Kidney tubule cell (primary cell): Measurements from ENCODE around the gene NETO1.
A peak's percentile ranks its signal among the peaks of the same experiment; 100 is the strongest.

Experiments used
- DNase-seq: peaks from one replicate; pipeline ENCODE4 v3.0.0-alpha.2; 2018; ENCODE audit warnings: low spot score

NETO1 gene

DNA sequence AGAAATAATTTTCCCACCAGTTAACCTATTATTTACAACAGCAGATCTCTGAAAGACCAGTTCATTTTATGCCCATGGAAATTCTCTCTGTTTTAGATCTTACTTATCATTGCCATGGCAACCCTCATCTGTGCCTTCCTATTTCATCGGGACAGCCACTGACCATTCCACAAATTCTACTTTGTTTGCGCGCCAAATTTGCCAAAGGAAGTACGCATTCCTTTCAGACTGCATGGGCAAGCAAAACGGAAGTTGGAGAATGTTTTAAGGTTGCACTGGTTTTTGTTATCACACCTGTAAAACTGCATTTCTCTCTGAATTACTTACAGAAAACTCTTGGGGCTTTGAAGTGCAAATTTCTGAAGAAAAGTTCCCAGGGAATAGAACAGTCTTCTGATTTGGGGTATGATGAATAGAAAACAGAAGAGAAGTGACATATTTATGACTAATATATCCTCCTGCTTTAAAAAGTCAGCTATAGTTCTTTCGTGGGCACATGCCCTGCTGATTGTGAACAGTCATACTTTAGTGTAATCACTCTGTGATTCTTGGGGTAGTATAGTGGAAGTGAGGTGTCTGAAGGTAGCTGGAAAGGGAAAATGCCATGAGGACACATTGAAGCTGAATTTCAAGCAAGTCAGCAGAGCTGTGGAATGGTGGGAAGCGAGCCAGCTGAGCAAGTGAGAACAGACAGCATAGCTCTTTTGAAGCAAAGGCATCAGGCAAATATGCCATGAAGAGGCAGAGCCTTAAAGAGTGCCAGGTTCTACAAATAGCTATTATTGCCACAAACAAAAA, 20.9 kb downstream of the NETO1 start:
- no peak for DNase-seq

DNA sequence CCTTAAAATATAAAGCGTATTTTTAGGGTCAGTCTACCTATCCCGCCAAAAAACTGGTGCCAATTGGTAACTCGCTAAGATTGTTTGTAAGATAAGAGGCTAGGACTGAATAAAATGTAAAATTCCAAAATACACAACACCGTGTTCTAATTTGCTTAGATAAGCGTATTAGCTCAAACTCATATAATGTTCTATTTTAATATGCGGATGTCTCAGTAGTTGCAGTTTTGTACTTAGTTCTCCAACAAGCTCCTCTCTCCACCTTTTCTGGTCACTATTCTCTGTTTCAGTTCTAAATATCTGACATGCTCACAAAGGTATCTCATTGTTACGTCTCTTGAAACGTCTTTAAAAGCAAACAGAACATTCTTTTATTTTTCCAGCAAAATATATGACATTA, 24.0 kb downstream of the NETO1 start:
- DNase-seq: no peak

- no peak for DNase-seq
Measured at GRCh38 chr18:72840109-72840508, 27.7 kb downstream of the NETO1 start.

DNA sequence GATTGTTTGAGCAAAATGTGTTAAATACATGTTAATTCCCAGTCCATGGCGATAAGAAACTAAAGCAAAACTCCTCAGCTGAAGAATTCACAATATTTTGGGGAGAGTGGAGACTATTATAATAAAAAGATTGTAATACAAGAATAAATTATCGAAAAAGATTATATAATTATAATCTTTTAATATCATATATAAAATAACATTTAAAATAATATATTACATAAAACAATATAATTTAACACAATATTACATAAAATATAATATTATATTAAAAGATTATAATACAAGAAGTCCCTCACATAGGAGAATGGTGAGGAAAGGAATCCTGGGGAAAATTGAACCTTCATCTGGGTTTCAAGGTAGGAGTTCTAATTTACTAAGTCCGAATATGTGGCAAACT, 33.1 kb downstream of the NETO1 start:
- no peak for DNase-seq

- no peak for DNase-seq
Measured at GRCh38 chr18:72833471-72833870, 34.3 kb downstream of the NETO1 start.

GRCh38 chr18:72830109-72830508, 37.7 kb downstream of the NETO1 start:
- peak; percentile 11 for DNase-seq

DNA sequence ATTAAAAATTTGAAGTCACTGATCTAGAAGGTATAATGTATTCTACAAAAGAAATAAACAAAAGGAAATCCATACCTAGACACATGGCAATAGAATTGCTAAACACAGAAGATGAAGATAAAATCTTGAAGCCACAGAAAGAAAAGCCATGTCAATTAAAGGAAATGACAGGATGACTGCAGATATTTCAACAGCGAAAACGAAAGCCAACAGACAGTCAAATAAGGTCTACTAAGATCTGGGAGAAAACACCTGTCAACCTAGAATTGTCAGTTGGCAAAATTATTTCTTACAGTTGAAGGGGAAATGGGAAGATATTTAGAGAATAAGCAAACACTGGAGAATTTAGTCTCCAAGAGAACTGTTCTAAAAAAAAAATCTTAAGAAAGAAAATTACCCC, 39.2 kb downstream of the NETO1 start:
- DNase-seq: no peak

DNA sequence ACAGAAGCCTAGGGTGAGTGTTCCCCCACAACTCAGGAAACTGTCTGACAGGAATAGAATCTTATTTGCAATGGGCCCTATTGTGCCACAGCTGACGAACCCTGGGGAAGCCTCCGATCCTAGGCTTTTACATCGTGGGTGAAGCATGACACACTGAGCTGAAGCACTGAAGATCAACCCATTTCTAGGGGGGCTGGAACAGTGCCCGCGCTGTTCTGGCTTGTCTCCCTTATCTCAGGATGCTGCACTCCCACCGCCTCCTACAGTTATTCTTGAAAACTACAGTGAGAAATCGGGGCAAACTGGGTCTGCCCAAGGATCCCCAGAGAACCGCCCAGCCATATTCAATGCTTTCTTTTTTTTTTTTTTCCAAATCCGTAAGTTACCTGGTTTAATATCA, 41.1 kb downstream of the NETO1 start:
- DNase-seq: no peak

- no peak for DNase-seq
Measured at GRCh38 chr18:72823345-72823744, 44.4 kb downstream of the NETO1 start.

DNA sequence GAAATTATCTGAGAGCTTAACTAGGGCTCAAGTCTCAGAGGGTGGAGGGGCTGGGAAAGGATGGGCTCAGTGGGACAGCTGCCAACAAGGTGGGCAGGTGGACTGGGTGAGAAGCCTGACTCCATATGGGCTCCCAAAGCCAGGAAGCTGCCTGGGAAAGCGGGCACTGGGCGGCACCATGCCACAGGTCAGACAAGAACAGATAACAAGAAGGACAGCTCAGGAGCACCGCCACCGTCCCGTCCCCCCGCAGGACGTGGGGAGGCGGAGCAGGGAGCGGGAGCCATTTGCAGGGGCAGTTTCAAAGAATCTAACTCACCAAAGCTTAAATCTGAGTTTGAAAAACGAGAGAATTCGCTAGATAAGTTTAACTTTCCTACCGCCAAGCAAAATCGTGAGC, 45.6 kb downstream of the NETO1 start:
- DNase-seq: no peak

DNA sequence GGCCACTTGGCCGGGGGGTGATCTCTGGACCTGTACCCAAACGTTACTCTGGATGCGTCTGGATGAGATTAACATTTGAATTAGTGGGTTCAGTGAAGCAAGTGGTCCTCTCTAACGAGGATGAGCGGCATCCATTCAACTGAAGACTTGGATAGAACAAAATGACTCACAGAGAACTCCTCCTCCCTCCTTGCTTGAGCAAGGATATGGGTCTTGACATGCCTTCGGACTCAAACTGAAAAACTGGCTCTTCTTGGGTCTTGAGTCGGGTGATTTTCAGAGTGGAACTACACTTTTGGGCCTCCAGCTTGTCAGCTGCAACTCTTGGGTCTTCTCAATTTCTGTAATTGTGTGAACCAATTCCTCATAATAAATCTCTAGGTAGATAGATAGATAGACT, 47.2 kb downstream of the NETO1 start:
- no peak for DNase-seq

- DNase-seq: no peak
Measured at GRCh38 chr18:72819050-72819449, 48.7 kb downstream of the NETO1 start.

GRCh38 chr18:72811047-72811446, 56.7 kb downstream of the NETO1 start:
- peak; percentile 3 for DNase-seq

- DNase-seq: no peak
Measured at GRCh38 chr18:72808680-72809079, 59.1 kb downstream of the NETO1 start.

- DNase-seq: no peak
Measured at GRCh38 chr18:72799106-72799505, 68.7 kb downstream of the NETO1 start.

DNA sequence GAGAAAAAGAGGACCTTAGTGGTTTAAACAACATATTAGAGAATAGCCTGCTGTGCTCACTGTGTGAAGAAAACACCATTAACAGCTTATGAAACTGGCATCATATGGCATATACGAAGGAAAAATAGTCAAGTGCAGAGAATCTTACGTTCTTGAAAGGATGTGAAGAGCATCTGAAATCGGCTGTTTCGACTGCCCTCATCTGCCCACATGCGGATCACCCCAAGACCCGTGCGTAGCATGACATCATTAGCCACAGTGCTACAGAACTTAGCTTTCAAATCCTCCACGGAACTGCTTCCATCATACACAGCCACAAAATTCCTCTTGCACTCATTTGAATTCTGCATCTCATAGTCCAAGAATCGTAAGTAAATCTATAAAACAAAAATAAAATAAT, 84.3 kb downstream of the NETO1 start:
- no peak for DNase-seq

DNA sequence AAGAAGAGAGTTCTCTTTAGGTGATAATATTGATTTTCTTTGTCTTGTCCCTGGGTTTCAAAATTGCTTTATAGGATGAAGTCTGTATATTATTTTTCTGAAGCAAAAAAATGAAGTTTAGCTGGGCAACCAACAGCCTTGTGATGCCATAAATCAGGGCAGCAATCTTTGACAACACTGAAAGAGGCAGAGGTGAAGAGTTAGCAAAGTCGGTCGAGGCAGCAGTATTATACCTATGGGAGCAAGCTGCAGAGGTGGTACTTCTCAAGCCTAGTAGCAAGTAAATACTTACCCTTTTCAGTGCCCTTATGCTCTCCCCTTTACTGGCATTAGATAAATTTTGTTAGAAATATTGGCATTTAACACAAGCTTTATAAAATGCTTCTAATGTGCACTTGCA, 92.9 kb downstream of the NETO1 start:
- DNase-seq: no peak

DNA sequence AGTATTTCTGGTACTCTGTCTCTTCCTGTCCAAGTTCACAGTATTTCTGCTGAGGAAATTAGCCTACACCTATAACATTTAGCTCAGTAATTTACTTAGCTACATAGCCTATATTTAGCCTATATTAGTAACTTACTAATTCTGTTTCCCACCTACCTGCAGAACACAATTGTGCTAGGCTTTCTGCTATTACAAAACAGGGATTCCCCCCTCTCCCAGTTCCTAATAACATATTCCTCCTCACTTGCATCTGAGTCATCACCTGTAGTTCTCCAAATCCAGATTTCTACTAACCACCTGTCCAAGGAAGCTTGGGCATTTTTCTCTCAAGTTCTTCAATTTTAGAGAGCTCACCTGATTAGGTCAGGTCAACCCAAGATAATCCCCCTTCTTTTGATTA, 94.9 kb downstream of the NETO1 start:
- no peak for DNase-seq

GRCh38 chr18:72768681-72769229, 99.0 kb downstream of the NETO1 start:
- no peak for DNase-seq

- peak; percentile 68 for DNase-seq
Measured at GRCh38 chr18:72762515-72763122, 105.2 kb downstream of the NETO1 start.

DNA sequence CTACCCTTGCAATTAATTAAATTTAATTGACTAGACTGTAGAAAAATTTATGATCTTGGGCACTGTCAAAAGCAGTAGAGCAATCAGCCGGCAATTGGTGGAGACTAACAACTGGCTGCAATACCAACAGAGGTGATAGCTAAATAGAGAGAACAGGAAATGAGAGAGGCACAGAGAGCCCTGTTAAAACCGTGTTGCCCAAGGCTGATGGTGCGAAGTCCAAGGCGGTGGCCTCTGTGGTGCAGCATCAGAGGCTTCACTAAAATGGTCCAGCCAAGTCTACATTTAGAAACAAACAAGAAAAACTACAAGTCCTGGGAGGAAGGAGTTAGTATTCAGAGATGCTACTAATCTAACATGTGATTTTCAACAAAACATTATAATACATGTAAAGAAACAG, 115.6 kb downstream of the NETO1 start:
- no peak for DNase-seq

DNA sequence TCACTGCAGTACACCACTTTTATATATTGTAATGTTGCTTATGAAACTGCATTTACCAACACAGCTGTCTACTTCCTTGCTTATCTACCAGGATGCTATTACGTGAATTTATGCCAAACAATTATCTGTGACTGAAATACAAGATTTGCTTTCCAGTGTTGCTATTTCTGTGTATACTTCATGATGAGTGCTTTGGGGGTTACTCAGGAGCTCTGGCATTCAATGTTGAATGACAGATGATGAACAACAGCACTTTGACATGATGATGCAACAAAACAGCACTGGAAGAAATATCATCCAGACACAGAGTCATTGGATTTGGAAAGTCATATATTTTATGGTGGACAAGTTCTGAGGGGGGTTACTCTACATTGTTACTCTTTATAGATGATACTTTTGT, 125.8 kb downstream of the NETO1 start:
- peak; percentile 39 for DNase-seq

DNA sequence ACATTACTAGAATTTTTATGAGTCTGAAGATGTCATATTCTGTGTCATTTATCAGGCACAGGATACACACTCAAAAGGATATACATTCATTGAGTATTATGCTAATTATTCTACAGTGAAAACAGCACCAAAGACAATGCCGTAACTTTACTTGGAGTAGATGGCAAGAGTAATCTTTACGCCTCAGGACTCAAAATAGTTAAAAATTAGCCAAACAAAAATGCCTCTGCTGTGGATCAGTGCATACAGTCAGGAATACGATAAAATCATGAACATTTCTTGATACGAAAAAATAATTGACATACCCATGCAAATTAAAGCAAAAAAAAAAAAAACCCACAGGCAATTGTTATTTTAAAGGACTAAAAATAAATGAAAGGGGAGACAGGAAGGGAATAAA, 129.7 kb downstream of the NETO1 start:
- peak; percentile 59 for DNase-seq

- no peak for DNase-seq
Measured at GRCh38 chr18:72727776-72728175, 140.0 kb downstream of the NETO1 start.
